HCEC 1CT (cell line): Measurements from ENCODE around the gene ASIC2.
"Not testable (repeated sequence)": the region's sequence is repeated elsewhere in the genome, so short reads cannot be mapped to it uniquely, and the experiment has no call there.

Experiments
- DNase-seq: peaks from one replicate; pipeline ENCODE4 v3.0.0-alpha.2; 2017

ASIC2 gene

DNA sequence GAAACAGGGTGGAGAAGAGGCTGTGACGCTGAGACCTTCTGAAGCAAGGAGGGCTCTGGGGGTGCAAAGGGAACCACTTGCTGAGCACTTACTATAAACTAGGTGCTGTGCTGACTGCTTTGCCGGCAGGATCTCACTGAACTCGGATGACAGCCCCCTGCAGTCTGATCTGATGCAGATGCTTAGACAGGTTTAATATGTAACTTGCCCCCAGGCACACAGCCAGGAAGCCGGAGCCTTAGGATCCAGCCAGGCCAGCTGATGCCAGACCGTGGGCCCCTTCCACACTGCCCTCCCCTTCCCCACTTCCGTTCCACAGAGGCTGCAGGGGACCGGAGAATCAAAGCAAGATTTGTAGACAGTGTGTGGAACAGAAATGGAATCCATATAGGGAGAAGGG is 278.3 kb downstream of the ASIC2 start:
- DNase-seq = no peak

DNA sequence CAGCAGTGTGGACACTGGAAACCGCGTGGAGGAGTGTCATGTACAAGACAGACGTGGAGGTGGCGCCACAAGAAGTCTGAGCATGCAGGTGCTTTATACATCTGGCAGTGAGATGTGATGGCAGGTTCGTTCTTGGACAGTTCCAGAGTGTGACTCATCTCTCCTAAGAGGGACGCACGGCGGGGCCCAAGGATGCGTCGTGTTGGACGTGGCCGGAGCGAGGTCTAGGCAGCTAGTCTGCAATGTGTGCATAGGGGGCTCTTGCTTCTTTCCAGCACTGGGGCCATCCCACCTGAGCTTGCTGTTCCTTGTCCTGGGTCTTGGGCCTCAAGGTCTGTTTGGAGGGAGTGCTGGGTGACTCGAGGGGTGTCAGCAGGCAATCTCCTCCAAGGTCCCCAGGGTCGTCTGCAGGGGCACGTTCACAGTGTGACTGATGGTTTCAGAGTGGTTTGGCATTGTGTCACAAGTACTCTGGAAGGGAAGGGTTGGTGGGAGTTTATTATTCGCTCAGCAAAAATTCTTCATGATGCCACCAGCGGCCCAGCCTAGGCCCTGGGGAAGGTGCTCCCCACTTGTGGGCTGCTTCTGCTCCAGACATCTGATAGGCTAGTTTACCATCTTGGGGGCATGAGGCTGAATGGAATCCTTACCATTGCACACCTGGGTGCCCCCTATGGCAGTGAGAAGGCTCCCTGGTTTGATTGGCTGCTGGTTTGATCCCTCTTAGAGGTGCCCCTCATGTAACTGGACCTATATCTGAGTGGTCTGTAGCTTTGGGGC is 279.3 kb downstream of the ASIC2 start:
- DNase-seq = no peak

DNA sequence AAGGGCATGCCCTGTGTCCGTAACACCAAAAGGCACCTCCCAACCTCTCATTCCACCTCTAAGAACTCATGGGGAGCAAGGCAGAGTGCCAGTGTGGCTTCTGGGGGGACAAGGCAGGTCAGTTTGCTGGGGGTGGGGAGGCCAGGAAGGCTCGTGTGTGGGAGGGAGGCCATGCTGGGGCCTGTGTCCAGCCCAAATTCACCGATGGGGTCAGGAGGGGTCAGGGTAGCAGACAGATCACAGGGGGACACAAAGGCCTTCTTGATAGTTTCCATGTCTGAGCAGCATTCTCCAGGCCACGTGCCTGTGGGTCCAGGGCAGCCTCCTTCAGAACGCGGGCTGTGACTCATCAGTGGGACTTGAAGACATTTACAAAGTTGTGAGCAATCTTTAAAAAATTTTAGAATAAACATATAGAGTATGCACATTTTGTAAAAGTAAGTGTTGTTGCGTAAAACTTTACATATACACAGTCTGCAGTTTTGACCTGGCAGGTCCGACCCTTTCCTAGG is 280.5 kb downstream of the ASIC2 start:
- DNase-seq = peak; percentile 95

DNA sequence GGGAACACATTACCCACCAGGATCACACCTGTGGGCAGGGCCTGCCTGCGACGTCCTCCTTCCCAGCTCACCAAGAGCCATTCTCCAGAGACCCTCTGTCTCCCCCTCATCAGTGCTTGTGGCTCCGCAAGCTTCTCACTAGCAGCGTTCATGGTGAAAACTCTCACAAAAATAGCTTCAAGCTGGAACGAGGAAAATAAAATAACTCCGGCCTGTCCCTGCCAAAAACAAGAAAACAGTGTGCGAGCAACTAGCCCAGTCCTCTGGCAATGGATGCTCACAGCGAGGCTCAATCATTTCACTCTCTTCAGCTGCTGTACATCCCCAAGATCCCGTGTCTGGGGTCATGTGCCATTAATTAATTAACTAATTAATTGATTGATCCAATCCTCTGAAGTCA is 283.5 kb downstream of the ASIC2 start:
- no peak for DNase-seq

DNA sequence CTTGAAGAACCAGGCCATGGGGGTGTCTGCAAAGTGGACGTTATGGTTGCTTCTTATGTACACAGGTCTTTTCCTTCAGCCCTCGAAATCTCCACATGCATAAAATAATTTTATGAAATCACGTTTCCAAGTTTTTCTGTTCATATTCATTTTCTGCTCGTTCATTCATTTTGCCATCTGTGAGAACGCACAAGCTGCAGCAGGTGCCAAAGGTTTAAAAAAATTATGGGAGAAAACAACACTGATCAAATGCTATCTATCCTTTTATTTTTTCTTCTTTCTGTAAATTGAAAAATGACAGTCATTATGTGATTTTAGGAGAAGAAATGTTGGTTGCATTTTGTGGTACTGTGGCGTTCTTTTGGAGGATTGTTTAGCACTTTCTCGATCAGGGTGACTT is 285.9 kb downstream of the ASIC2 start:
- DNase-seq = no peak

DNA sequence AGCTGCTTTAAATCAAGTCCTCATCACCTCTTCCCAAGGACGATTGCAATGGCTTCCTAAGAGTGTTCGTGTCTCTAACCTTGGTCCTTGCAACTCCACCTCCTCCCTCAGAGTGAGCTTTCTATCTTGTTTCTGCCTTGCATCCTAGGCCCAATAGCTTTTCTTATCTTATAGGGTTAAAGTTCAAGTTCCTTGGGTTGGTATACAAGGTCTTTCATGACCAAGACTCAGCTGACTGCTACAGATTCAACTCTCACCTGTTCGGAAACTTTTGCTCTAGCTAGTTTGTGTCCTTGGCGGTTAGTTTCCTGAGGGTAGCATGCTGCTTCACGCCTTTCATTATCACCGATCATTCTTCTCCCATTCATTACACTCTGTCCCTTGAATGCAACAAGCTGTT is 290.8 kb downstream of the ASIC2 start:
- DNase-seq = no peak

DNA sequence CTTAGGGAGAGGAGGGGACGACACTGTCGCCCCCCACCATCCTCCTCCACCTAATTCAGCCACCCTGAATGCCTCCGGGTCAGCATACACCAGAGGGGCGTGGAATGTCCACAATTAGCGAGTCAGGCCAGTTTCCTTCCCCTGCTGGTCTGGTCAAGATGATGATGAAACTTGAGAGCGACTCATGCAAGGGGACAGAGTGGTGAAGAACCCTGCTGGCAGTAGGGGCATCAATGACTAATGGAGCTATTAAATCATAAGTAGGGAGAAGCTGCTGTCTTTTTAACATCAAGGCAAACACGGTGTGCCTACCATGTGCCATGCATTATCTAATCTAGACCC is 294.2 kb downstream of the ASIC2 start:
- DNase-seq = peak; percentile 50

DNA sequence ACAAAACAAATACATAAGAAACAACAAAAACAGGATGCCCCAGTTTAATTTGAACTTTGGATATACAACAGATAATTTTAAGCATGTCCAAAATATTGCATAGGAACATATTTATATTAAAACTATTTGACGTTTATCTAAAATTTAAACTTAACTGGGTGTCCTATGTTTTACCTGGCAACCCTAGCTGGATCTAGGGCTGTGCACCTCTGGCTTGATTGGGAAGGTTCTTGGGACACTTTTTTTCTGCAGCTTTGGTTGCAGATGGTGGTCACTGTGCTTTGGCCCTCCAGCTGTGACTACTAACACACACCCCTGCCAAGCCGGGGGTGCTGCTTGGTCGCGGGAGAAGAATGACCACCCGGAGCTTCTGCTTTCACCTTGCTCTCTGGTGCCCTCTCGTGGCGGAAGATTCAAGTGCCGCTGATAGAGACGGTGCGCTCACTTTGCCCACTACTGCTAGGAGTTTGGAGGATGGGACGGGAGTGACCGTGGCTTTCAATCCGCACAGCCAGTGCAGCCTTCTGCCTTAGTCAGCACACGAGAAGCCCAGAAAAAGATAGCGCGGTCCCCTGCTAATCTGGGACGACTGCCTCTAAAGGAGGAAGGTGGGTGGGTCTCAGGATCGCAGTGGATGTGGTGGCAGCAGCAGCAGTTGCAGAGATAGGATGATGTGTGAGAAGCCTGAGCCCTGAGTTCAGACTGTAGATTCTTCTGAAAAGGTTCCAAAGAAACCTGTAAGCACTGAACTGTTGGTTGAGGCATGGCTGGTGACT is 294.8 kb downstream of the ASIC2 start:
- peak; percentile 48 for DNase-seq

DNA sequence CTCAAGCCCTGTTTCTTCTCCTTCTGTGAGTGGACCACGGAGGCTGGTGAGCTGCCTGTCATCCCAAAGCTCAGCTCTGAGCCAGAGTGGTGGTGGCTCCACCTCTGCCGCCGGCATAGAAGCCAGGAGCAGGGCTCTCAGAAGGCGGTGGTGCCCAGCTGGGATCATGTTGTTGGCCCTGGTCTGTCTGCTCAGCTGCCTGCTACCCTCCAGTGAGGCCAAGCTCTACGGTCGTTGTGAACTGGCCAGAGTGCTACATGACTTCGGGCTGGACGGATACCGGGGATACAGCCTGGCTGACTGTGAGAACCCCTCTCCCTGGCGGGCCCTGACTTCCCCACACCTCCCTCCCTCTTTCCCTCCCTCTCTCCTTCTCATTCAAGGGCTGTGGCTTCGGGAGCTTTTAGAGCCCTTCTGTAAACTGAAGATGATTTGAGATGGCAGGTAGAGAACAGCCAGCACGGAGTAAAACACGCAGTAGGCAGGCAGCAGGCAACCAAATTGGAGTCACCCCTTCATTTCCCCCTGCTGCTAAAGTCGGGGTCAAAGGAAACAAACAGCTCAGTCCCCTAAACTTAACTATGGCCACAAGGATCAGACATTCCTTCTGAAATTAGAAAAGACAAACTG is 297.6 kb downstream of the ASIC2 start:
- DNase-seq = no peak

DNA sequence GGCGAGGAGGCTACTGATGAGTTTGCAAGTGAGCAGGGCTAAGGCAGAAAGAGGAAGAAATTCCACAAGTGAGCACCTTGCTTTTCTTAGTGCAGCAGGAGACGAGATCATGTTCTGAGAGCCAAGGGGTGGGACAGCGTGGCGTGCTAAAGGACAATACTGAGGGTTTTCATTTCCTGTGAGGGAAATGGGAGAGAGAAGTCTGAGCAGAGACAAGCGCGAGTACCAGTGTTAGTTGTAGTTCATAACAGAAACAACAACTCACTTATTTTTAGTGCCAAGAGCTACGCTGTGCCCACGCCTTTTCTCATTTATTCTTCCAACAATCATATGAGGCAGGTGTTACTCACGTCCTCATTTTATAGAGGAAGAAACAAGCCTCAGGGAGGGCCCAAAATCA is 299.1 kb downstream of the ASIC2 start:
- no peak for DNase-seq

DNA sequence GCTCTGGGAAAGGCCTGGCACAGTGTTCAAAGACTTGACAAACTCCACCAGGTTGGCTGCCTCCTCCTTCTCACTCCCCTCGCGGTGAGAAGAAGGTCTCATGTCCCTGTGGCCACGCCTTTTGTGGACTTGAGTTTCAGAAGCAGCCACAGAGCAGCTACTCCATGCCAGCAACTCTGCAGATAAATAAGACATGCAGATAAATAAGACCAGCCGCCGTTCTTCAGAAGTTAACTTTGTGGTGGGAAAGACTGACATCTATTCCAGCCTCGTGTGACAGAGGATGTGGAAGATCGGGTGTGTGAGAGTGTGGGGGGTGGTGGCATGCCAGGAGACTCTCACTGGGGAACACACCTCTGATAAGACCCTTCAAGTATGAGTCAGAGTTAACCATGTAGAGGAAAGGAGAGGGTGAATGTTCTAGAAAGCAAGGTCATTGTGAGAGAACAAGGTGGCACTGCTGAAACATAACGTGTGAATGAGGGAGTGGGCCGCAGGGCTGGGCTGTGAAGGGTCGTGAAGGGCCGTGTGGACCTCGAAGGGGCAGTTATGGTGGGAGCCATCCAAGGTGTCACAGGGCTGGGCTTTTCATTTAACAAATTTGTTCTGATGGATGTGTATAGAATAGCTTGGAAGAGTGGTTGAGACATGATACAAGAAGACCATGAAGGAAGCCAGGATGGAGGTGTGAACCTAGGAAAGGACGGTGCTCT is 300.6 kb downstream of the ASIC2 start:
- no peak for DNase-seq

DNA sequence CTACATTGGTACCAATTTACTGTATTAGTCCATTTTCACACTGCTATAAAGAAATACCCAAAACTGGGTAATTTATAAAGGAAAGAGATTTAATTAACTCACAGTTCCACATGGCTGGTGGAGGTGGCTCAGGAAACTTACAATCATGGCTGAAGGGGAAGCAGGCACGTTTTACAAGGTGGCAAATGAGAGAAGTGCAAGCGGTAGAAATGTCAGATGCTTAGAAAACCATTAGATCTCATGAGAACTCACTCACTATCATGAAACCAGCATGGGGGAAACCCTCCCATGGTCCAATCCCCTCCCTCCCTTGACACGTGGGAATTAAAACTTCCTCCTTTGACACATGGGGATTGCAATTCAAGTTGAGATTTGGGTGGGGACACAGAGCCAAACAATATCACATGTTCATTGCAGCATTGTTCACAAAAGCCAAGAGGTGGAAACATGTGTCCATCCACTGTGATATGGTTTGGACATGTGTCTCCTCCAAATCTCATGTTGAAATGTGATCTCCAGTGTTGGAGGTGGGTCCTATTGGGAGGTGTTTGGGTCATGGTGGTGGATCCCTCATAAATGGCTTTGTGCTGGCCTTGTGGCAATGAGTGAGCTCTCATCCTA is 304.5 kb downstream of the ASIC2 start:
- DNase-seq = no peak

DNA sequence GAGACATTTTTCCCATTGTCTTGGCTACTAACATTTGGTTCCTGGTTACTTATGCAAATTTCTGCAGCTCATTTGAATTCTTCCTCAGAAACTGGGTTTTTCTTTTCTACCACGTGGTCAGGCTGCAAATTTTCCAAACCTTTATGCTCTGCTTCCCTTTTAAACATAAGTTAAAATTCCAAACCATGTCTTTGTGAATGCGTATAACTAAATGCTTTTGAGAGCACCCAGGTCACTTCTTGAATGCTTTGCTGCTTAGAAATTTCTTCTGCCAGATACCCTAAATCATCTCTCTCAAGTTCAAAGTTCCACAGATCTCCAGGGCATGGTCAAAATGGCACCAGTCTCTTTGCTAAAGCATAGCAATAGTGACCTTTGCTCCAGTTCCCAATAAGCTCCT is 305.2 kb downstream of the ASIC2 start:
- DNase-seq = not testable (repeated sequence)

DNA sequence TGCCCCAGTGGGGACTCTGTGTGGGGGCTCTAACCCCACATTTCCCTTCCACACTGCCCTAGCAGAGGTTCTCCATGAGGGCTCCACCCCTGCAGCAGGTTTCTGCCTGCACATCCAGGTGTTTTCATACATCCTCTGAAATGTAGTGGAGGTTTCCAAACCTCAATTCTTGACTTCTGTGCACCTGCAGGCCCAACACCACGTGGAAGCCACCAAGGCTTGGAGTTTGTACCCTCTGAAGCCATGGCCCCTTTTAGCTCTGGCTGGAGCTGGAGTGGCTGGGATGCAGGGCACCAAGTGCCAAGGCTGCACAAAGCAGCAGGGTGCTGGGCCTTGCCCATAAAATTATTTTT is 305.7 kb downstream of the ASIC2 start:
- DNase-seq = not testable (repeated sequence)

DNA sequence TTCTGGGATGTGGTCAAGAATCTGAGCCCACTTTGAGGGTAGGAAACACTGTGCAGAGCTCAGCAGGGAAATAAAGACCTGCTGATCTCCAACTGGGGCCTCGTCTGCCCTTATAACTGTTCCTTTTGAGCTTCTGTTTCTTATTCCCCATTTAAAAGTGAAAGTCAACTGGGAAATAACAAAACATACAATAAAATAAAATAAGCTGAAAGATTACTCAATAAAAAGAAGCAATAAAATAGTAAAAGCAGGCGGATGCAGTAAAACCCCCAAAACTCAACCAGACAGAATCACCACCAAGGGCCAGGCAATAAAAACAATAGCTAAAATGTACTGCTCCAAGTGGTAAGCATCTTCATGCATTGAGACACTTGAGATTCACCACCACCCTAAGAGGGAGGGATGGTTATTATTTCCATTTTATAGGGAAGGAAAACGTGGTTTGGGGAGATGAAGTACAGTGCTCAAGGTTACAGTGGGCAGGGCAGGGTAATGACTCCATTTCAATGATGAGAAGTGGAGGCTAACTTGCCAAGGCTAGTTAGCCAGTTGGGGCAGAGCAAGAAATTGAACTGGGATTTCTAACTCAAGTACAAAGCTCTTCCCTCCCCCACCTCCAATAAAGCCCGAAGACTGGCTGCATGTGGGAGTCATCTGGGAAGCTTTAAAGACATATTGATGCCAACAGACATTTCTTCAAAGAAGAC is 307.9 kb downstream of the ASIC2 start:
- no peak for DNase-seq

DNA sequence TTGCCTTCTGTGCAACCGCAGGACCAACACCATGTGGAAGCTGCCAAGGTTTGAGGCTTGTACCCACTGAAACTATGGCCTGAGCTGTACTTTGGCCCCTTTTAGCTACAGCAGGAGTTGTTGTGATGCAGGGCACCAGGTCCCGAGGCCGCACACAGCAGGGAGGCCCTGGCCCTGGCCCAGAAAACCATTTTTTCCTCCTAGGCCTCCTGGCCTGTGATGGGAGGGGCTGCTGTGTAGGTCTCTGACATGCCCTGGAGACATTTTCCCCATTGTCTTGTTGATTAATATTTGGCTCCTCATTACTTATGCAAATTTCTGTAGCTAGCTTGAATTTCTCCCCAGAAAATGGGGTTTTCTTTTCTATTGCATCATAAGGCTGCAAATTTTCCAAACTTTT is 311.5 kb downstream of the ASIC2 start:
- DNase-seq = not testable (repeated sequence)

DNA sequence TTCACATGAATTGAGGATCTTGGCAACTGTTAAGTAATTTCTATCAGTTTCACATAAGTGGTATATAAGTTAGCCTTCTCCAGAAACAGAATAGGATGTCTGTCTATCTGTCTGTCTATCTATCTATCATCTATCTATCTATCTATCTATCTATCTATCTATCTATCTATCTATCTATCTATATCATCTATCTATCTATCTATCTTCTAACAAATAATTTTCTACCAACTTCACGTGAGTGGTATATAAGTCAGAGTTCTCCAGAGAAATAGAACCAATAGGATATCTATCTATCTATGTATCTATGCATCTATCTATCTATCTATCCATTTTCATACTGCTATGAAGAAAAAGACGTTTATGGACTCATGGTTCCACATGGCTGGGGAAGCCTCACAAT is 312.9 kb downstream of the ASIC2 start:
- DNase-seq = no peak

DNA sequence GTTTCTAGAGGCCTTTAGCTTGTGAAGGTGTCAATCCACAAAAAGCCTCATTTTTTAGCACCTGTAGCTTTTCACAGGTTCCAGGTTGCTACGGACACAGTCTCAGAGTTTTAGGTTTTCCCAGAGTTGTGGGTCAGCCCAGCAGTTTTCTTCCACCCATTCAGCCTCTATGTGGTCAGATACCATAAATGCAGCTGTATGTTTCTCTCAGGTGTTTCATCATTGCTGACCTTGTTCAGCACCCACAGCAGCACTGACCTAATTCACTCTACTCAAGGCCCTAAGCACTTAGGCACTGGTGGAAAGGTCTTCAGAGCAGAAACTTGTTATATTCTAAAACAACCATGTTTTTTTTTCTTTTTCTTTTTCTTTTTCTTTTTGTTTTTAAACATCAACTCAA is 316.5 kb downstream of the ASIC2 start:
- no peak for DNase-seq

DNA sequence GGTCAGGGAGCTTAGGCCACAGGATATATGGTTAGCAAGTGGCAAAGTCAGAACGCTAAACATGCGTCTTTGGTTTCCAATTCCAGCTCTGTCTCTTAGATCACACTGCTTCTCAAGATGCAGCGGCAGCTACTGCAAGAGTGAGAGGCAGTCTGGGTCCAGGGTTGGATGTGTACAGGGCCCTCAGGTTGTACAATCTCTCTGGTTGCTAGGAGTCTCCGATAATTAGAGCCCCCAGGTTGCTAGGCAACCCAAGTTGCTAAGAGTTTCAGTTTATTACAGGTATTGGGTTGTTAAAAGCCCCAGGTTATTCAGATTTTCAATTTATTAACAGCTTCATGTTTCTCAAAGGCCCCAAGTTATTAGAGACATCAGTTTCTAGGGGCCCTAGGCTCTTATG is 317.0 kb downstream of the ASIC2 start:
- DNase-seq = no peak

DNA sequence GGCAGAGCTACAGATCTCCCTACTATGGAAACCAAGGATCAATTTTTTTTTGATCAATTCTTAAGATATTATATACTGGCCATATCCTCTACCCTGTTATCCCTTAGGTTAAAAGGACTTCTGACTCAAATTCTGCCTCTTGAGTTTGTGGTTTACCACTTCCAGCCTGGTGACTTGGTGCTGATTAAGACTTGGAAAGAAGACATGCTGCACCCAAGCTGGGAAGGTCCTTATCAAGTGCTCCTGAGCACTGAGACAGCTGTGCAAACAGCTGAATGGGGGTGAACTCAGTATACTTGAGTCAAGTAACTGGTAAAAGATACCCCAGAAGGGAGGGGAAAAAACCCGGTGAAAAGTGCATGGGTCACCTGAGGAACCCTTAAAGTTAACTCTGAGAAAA is 321.9 kb downstream of the ASIC2 start:
- DNase-seq = peak; percentile 65

DNA sequence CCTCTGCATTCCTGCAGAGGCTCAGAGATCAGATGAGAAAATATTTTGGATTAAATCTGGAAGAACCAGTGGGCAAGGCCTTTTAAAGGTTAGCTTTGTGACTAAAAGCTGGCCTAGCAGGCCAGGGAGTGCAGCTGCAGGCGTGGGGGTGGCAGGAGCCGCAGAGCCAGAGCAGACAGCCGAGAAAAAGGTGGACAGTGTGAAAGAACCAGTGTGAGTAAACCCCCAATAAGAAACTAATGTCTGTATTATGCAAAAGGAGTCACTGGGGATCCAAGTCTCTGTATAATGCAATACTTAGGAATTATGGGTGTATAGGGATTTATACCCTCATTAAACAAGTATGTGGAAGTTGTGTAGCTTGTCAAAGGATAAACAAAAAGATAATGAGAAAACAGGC is 322.8 kb downstream of the ASIC2 start:
- peak; percentile 67 for DNase-seq

DNA sequence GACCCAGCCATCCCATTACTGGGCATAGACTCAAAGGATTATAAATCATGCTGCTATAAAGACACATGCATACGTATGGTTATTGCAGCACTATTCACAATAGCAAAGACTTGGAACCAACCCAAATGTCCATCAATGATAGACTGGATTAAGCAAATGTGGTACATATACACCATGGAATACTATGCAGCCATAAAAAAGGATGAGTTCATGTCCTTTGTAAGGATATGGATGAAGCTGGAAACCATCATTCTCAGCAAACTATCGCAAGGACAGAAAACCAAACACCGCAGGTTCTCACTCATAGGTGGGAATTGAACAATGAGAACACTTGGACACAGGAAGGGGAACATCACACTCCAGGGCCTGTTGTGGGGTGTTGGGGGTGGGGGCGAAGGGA is 323.9 kb downstream of the ASIC2 start:
- not testable (repeated sequence) for DNase-seq
